HG02610 (cell line): Measurements from ENCODE around the gene SYNGR1.

ENCODE experiments used
- ATAC-seq: cut with Tn5 transposase; IDR thresholded peaks from one replicate; pipeline ENCODE4 v1.9.1; 2021; ENCODE audit warnings: mild to moderate bottlenecking, moderate library complexity; ENCODE audit not compliant: unreplicated experiment

The SYNGR1 gene

GRCh38 chr22:39349967-39350726 is at the start of gene SYNGR1:
TSS of gene SYNGR1 (plus strand) at chr22:39349991. CDS start at chr22:39350011, 20 bp downstream.
- ATAC-seq: no peak

- ATAC-seq: no peak
Observed at GRCh38 chr22:39300186-39300830, 49.5 kb upstream of the SYNGR1 start.

GRCh38 chr22:39301108-39301507 is 48.7 kb upstream of the SYNGR1 start:
- ATAC-seq: no peak

- no peak for ATAC-seq
Observed at GRCh38 chr22:39301926-39302325, 47.9 kb upstream of the SYNGR1 start.

- ATAC-seq: no peak
Observed at GRCh38 chr22:39302431-39302960, 47.3 kb upstream of the SYNGR1 start.

- ATAC-seq: no peak
Observed at GRCh38 chr22:39303358-39303757, 46.4 kb upstream of the SYNGR1 start.

- no peak for ATAC-seq
Observed at GRCh38 chr22:39303892-39304671, 45.7 kb upstream of the SYNGR1 start.

- no peak for ATAC-seq
Observed at GRCh38 chr22:39306456-39307361, 43.1 kb upstream of the SYNGR1 start.

- no peak for ATAC-seq
Observed at GRCh38 chr22:39308614-39309363, 41.0 kb upstream of the SYNGR1 start.

- no peak for ATAC-seq
Observed at GRCh38 chr22:39309364-39309861, 40.4 kb upstream of the SYNGR1 start.

GRCh38 chr22:39309881-39310714 is 39.7 kb upstream of the SYNGR1 start:
- no peak for ATAC-seq

GRCh38 chr22:39311592-39312400 is 38.0 kb upstream of the SYNGR1 start:
- ATAC-seq: no peak

- ATAC-seq: no peak
Observed at GRCh38 chr22:39312410-39312809, 37.4 kb upstream of the SYNGR1 start.

GRCh38 chr22:39313258-39314001 is 36.4 kb upstream of the SYNGR1 start:
- ATAC-seq: no peak

- ATAC-seq: no peak
Observed at GRCh38 chr22:39314251-39314971, 35.4 kb upstream of the SYNGR1 start.

- ATAC-seq: no peak
Observed at GRCh38 chr22:39315389-39315788, 34.4 kb upstream of the SYNGR1 start.
